Measurements from ENCODE around the gene CDK14. TPM values are rescaled to one million over a fixed set of nuclear protein-coding genes. Genes with fewer than 3 reads are reported as not detected.

CDK14 gene
- total and polyA plus RNA-seq, 2 donors (not counting 1 experiment from before 2014, with no cell fraction given) = 42.1 to 167 TPM

GRCh38 chr7:90828601-90829000 is 232.5 kb downstream of the CDK14 start:
- Histone ChIP-seq H3K79me2 (ENCODE audit: control insufficient read depth, insufficient read depth, low read length) (peaks cover 55% of the 10 kb centered on the region), H3K36me3 (replicated peaks in 1 of 2; ENCODE audit: control extremely low read depth in 1 of 2, control insufficient read depth in 1 of 2, extremely low read depth in 1 of 2, insufficient read depth in 2 of 2, low read length in 1 of 2) (peaks cover 0 to 9% of the 10 kb centered on the region in 2 experiments), H2AFZ (ENCODE audit: insufficient read depth, low read depth, low read length, poor library complexity, severe bottlenecking) (no peak overlapping the region), H4K20me1 (ENCODE audit: control insufficient read depth, insufficient read depth, low read length, poor library complexity, severe bottlenecking) (peaks cover 10% of the 10 kb centered on the region), H3K27ac (ENCODE audit: low read length in 2 of 2) (no peak overlapping the region), H3K4me1 (ENCODE audit: control insufficient read depth in 2 of 2, insufficient read depth in 2 of 2, low read length in 2 of 2) (no peaks in the 10 kb centered on the region), H3K4me2 (replicated peaks; ENCODE audit: low read depth, low read length, poor library complexity, severe bottlenecking) (no peak overlapping the region), H3K27me3 (replicated peaks in 1 of 4; ENCODE audit: control extremely low read depth in 1 of 4, control insufficient read depth in 3 of 4, insufficient read depth in 4 of 4, low read length in 3 of 4) (no peaks in the 10 kb centered on the region), H3K9ac (ENCODE audit: low read length) (no peak overlapping the region), H3K9me3 (ENCODE audit: control extremely low read depth in 1 of 3, control insufficient read depth in 2 of 3, insufficient read depth in 1 of 3, low read length in 2 of 3) (peaks cover 0 to 13% (median 12%) of the 10 kb centered on the region in 3 donors), H3K4me3 (ENCODE audit: control extremely low read depth in 1 of 5, extremely low read depth in 1 of 5, insufficient read depth in 1 of 5, low read depth in 2 of 5, low read length in 4 of 5) (no peak overlapping the region)
- Mint-ChIP-seq H3K27ac (no peak overlapping the region), H3K4me3 (no peak overlapping the region), H3K4me1 (peaks cover 28% of the 10 kb centered on the region), H3K9me3 (ENCODE audit: insufficient read depth) (peaks cover 14% of the 10 kb centered on the region), H3K27me3 (no peaks in the 10 kb centered on the region)
- ATAC-seq (ENCODE audit: low read depth) (no peak), DNase-seq (no peak)
- intact Hi-C loops (cut with micrococcal nuclease) = no loop called here
- ChIA-PET CTCF (no interaction called here), POLR2A (no interaction called here)
- TF ChIP-seq CTCF (IDR thresholded peaks at IDR 0.05) (no peak), EZH2 (IDR thresholded peaks at IDR 0.05; ENCODE audit: borderline replicate concordance, insufficient read depth, low read depth, low read length, poor library complexity, severe bottlenecking) (no peak)
- no CpG with 5 or more reads among the region's 3 CpGs for WGBS (ENCODE audit: insufficient coverage)

GRCh38 chr7:90830308-90830707 is 234.2 kb downstream of the CDK14 start:
- 94% methylated on average over 3 of the region's 3 CpGs for whole genome bisulfite sequencing (ENCODE audit: insufficient coverage)
- ATAC-seq (ENCODE audit: low read depth) = no peak

More at GRCh38 chr7:90830308-90830707, 234.2 kb downstream of the CDK14 start:
- POLR2A ChIA-PET = no interaction called here
- Histone ChIP-seq H3K27me3 (replicated peaks in 1 of 4; ENCODE audit: control extremely low read depth in 1 of 4, control insufficient read depth in 3 of 4, insufficient read depth in 4 of 4, low read length in 3 of 4) (no peaks in the 10 kb centered on the region), H3K27ac (ENCODE audit: low read length in 2 of 2) (no peak overlapping the region), H4K20me1 (ENCODE audit: control insufficient read depth, insufficient read depth, low read length, poor library complexity, severe bottlenecking) (peaks cover 22% of the 10 kb centered on the region), H3K4me2 (replicated peaks; ENCODE audit: low read depth, low read length, poor library complexity, severe bottlenecking) (no peak overlapping the region), H3K4me3 (ENCODE audit: control extremely low read depth in 1 of 5, extremely low read depth in 1 of 5, insufficient read depth in 1 of 5, low read depth in 2 of 5, low read length in 4 of 5) (no peak overlapping the region), H2AFZ (ENCODE audit: insufficient read depth, low read depth, low read length, poor library complexity, severe bottlenecking) (no peak overlapping the region), H3K4me1 (ENCODE audit: control insufficient read depth in 2 of 2, insufficient read depth in 2 of 2, low read length in 2 of 2) (no peaks in the 10 kb centered on the region), H3K79me2 (ENCODE audit: control insufficient read depth, insufficient read depth, low read length) (peaks cover 50% of the 10 kb centered on the region), H3K9ac (ENCODE audit: low read length) (no peak overlapping the region), H3K36me3 (replicated peaks in 1 of 2; ENCODE audit: control extremely low read depth in 1 of 2, control insufficient read depth in 1 of 2, extremely low read depth in 1 of 2, insufficient read depth in 2 of 2, low read length in 1 of 2) (peaks cover 0 to 9% of the 10 kb centered on the region in 2 experiments), H3K9me3 (ENCODE audit: control extremely low read depth in 1 of 3, control insufficient read depth in 2 of 3, insufficient read depth in 1 of 3, low read length in 2 of 3) (peaks cover 0 to 13% (median 12%) of the 10 kb centered on the region in 3 donors)
- DNase-seq = no peak
- intact Hi-C loops (cut with micrococcal nuclease) = no loop called here
- peaks cover 23% of the 10 kb centered on the region for H3K4me1 Mint-ChIP-seq
- H3K4me3 Mint-ChIP-seq = no peak overlapping the region
- H3K27ac Mint-ChIP-seq = no peak overlapping the region
- TF ChIP-seq EZH2 (IDR thresholded peaks at IDR 0.05; ENCODE audit: borderline replicate concordance, insufficient read depth, low read depth, low read length, poor library complexity, severe bottlenecking) (no peak), CTCF (IDR thresholded peaks at IDR 0.05) (no peak)
- H3K9me3 Mint-ChIP-seq (ENCODE audit: insufficient read depth) = peaks cover 14% of the 10 kb centered on the region
- CTCF ChIA-PET = no interaction called here
- no peaks in the 10 kb centered on the region for H3K27me3 Mint-ChIP-seq
